GM12874 (cell line): ENCODE measurements around the gene SLC6A1.

Source experiments
- CTCF ChIP-seq: IDR thresholded peaks from 2 replicates; pipeline ENCODE4 v1.5.1; 2011; ENCODE audit warnings: low read depth, mild to moderate bottlenecking, control low read depth, low read length, moderate library complexity; ENCODE audit not compliant: insufficient read depth

The SLC6A1 gene

GRCh38 chr3:10951295-10951926 lies 41.1 kb upstream of the SLC6A1 start:
- TF ChIP-seq CTCF = no peak

GRCh38 chr3:10952525-10952924 lies 40.0 kb upstream of the SLC6A1 start:
- TF ChIP-seq CTCF = no peak

- TF ChIP-seq CTCF = no peak
Measured at GRCh38 chr3:10954740-10955139, 37.8 kb upstream of the SLC6A1 start.

GRCh38 chr3:10955711-10956453 lies 36.7 kb upstream of the SLC6A1 start:
- no peak for TF ChIP-seq CTCF

GRCh38 chr3:10956531-10956930 lies 36.0 kb upstream of the SLC6A1 start:
- TF ChIP-seq CTCF = no peak

- TF ChIP-seq CTCF = no peak
Measured at GRCh38 chr3:10956986-10957385, 35.6 kb upstream of the SLC6A1 start.

- TF ChIP-seq CTCF = no peak
Measured at GRCh38 chr3:10957976-10958749, 34.4 kb upstream of the SLC6A1 start.
